ENCODE data around the gene DYRK4. TPM values are rescaled to one million over a fixed set of nuclear protein-coding genes. Genes with fewer than 3 reads are reported as not detected.

The DYRK4 gene
- total RNA-seq, 2 donors from 2014 or later: 10.9 to 16.6 TPM

- Histone ChIP-seq H3K9me3 (ENCODE audit: control insufficient read depth, low read length) (no peaks in the 10 kb centered on the region), H3K4me3 (ENCODE audit: low read length) (no peak overlapping the region), H3K9ac (ENCODE audit: extremely low read depth, low read length, poor library complexity, severe bottlenecking) (no peak overlapping the region), H3K27ac (ENCODE audit: low read depth, low read length) (no peak overlapping the region), H3K36me3 (ENCODE audit: control insufficient read depth, insufficient read depth, low read length) (no peaks in the 10 kb centered on the region), H3K4me1 (ENCODE audit: control insufficient read depth, insufficient read depth, low read length) (no peaks in the 10 kb centered on the region), H3K27me3 (ENCODE audit: control insufficient read depth, insufficient read depth, low read length, poor library complexity, severe bottlenecking) (no peaks in the 10 kb centered on the region)
- H3K36me3 Mint-ChIP-seq (ENCODE audit: low read depth): no peaks in the 10 kb centered on the region
- H3K9me3 Mint-ChIP-seq: no peaks in the 10 kb centered on the region
- 87% methylated on average over 7 of the region's 7 CpGs for WGBS, 2 experiments (ENCODE audit: insufficient coverage in 1 of 2, insufficient read length in 1 of 2)
- no peak for DNase-seq
- peaks cover 7% of the 10 kb centered on the region for H3K27me3 Mint-ChIP-seq (ENCODE audit: insufficient read depth)
- H3K4me1 Mint-ChIP-seq: peaks cover 6% of the 10 kb centered on the region
- TF ChIP-seq CTCF (conservative IDR thresholded peaks at IDR 0.05): no peak
- no peak overlapping the region for H3K4me3 Mint-ChIP-seq
- H3K27ac Mint-ChIP-seq: no peak overlapping the region
These were observed 29.2 kb downstream of the DYRK4 start for GRCh38 chr12:4591180-4591687.

- H3K36me3 Mint-ChIP-seq (ENCODE audit: low read depth): no peaks in the 10 kb centered on the region
- H3K27ac ChIP-seq (ENCODE audit: low read depth, low read length): no peak overlapping the region
- H3K4me1 Mint-ChIP-seq: peaks cover 7% of the 10 kb centered on the region
- H3K36me3 ChIP-seq (ENCODE audit: control insufficient read depth, insufficient read depth, low read length): no peaks in the 10 kb centered on the region
- no peaks in the 10 kb centered on the region for H3K9me3 Mint-ChIP-seq
- H3K27ac Mint-ChIP-seq: no peak overlapping the region
- no peaks in the 10 kb centered on the region for H3K4me1 ChIP-seq (ENCODE audit: control insufficient read depth, insufficient read depth, low read length)
- H3K9me3 ChIP-seq (ENCODE audit: control insufficient read depth, low read length): no peaks in the 10 kb centered on the region
- no peaks in the 10 kb centered on the region for H3K27me3 ChIP-seq (ENCODE audit: control insufficient read depth, insufficient read depth, low read length, poor library complexity, severe bottlenecking)
- TF ChIP-seq CTCF (conservative IDR thresholded peaks at IDR 0.05): no peak
- WGBS, 2 experiments (ENCODE audit: insufficient coverage in 1 of 2, insufficient read length in 1 of 2): 96% methylated on average over 4 to 6 of the region's 6 CpGs
- no peak for DNase-seq
- no peak overlapping the region for H3K4me3 ChIP-seq (ENCODE audit: low read length)
- peaks cover 7% of the 10 kb centered on the region for H3K27me3 Mint-ChIP-seq (ENCODE audit: insufficient read depth)
- no peak overlapping the region for H3K4me3 Mint-ChIP-seq
- H3K9ac ChIP-seq (ENCODE audit: extremely low read depth, low read length, poor library complexity, severe bottlenecking): no peak overlapping the region
These were observed 33.9 kb downstream of the DYRK4 start for GRCh38 chr12:4595881-4596280.

- no peak overlapping the region for H3K4me3 Mint-ChIP-seq
- TF ChIP-seq CTCF (conservative IDR thresholded peaks at IDR 0.05): no peak
- WGBS, 2 experiments (ENCODE audit: insufficient coverage in 1 of 2, insufficient read length in 1 of 2): 77 to 83% methylated on average over 4 to 7 of the region's 7 CpGs
- H3K36me3 Mint-ChIP-seq (ENCODE audit: low read depth): no peaks in the 10 kb centered on the region
- H3K27ac ChIP-seq (ENCODE audit: low read depth, low read length): no peak overlapping the region
- peaks cover 5% of the 10 kb centered on the region for H3K4me1 ChIP-seq (ENCODE audit: control insufficient read depth, insufficient read depth, low read length)
- H3K36me3 ChIP-seq (ENCODE audit: control insufficient read depth, insufficient read depth, low read length): no peaks in the 10 kb centered on the region
- H3K9me3 ChIP-seq (ENCODE audit: control insufficient read depth, low read length): no peaks in the 10 kb centered on the region
- H3K4me3 ChIP-seq (ENCODE audit: low read length): no peak overlapping the region
- no peak overlapping the region for H3K9ac ChIP-seq (ENCODE audit: extremely low read depth, low read length, poor library complexity, severe bottlenecking)
- H3K27ac Mint-ChIP-seq: no peak overlapping the region
- H3K27me3 ChIP-seq (ENCODE audit: control insufficient read depth, insufficient read depth, low read length, poor library complexity, severe bottlenecking): peaks cover 15% of the 10 kb centered on the region
- peaks cover 6% of the 10 kb centered on the region for H3K4me1 Mint-ChIP-seq
- H3K9me3 Mint-ChIP-seq: no peaks in the 10 kb centered on the region
- peaks cover 18% of the 10 kb centered on the region for H3K27me3 Mint-ChIP-seq (ENCODE audit: insufficient read depth)
- no peak for DNase-seq
These were observed 41.4 kb downstream of the DYRK4 start for GRCh38 chr12:4603421-4603820.

Measured in endodermal cell (in vitro differentiated cells).